22Rv1 (cell line): ENCODE data around the gene RNU1-2.
"Not testable (repeated sequence)": the region's sequence is repeated elsewhere in the genome, so short reads cannot be mapped to it uniquely, and the experiment has no call there.

ENCODE experiments used
- H3K27ac ChIP-seq: fragments of 450-650 bp; 2 replicates; pipeline ENCODE4 v1.5.1; 2017
- CTCF ChIP-seq: fragments of 450-650 bp; IDR thresholded peaks from 2 replicates; pipeline ENCODE4 v1.5.1; 2017; ENCODE audit warnings: mild to moderate bottlenecking
- ZFX ChIP-seq: fragments of 450-650 bp; IDR thresholded peaks from 2 replicates; pipeline ENCODE4 v1.6.1; 2017; ENCODE audit warnings: antibody characterized with exemption, borderline replicate concordance

RNU1-2 gene

GRCh38 chr1:16900751-16901150 is 5.0 kb downstream of the RNU1-2 start:
- peak overlapping the region; percentile 25; the same call in 1 of the 2 replicates for H3K27ac ChIP-seq
- TF ChIP-seq ZFX, result no peak
- no peak for TF ChIP-seq CTCF

GRCh38 chr1:16901371-16901770 is 5.6 kb downstream of the RNU1-2 start:
- H3K27ac ChIP-seq, result not testable (repeated sequence)

GRCh38 chr1:16903054-16903453 is 7.3 kb downstream of the RNU1-2 start:
- TF ChIP-seq CTCF (peak; percentile 31), ZFX (no peak)
- peak overlapping the region; percentile 100 for H3K27ac ChIP-seq

GRCh38 chr1:16903458-16903796 is 7.6 kb downstream of the RNU1-2 start:
- H3K27ac ChIP-seq, result peak overlapping the region; percentile 100
- no peak for TF ChIP-seq ZFX
- TF ChIP-seq CTCF, result no peak; the same call in 1 of the 2 replicates

- peak overlapping the region; percentile 100 for H3K27ac ChIP-seq
- TF ChIP-seq CTCF, result no peak
- TF ChIP-seq ZFX, result no peak
These were observed 8.9 kb downstream of the RNU1-2 start for GRCh38 chr1:16904560-16905109.

GRCh38 chr1:16905110-16905867 is 9.5 kb downstream of the RNU1-2 start:
- TF ChIP-seq ZFX (no peak), CTCF (no peak)
- peak overlapping the region; percentile 100 for H3K27ac ChIP-seq

- no peak for TF ChIP-seq CTCF
- no peak for TF ChIP-seq ZFX
- peak overlapping the region; percentile 100 for H3K27ac ChIP-seq
These were observed 10.3 kb downstream of the RNU1-2 start for GRCh38 chr1:16905868-16906702.
